CD8-positive, alpha-beta memory T cell (primary cell): ENCODE data around the gene ABHD6. TPM values are rescaled to one million over a fixed set of nuclear protein-coding genes. Genes with fewer than 3 reads are reported as not detected.
A peak's percentile ranks its signal among the peaks of the same experiment; 100 is the strongest.
"Not testable (repeated sequence)": the region's sequence is repeated elsewhere in the genome, so short reads cannot be mapped to it uniquely, and the experiment has no call there.

ENCODE experiments used
- CTCF ChIA-PET: fragments of 350-600 bp; sonication (Branson Sonifier 250); formaldehyde crosslinking; loops from one replicate; lab custom pipeline; 2021; ENCODE audit warnings: antibody characterized with exemption; lab: Charles Lee
- POLR2A ChIA-PET: fragments of 350-600 bp; sonication (Branson Sonifier 250); formaldehyde crosslinking; loops from one replicate; lab custom pipeline; 2021; ENCODE audit warnings: antibody characterized with exemption; lab: Charles Lee
- DNase-seq, 5 donors: peaks; one replicate each; pipeline versions ENCODE4 v3.0.0 to v3.0.0-alpha.2; 2020 to 2022; ENCODE audit warnings: mixed read lengths in 1 of 5
- H3K27ac ChIP-seq: one replicate; pipeline ENCODE4 v1.7.0; 2013; ENCODE audit warnings: low read depth, mild to moderate bottlenecking, low read length, moderate library complexity
- H3K27me3 ChIP-seq: 2 replicates; pipeline ENCODE4 v1.7.0; 2013; ENCODE audit warnings: low read length, mild to moderate bottlenecking; ENCODE audit not compliant: insufficient read depth, poor library complexity, severe bottlenecking
- H3K36me3 ChIP-seq: 2 replicates; pipeline ENCODE4 v1.7.0; 2013; ENCODE audit warnings: mild to moderate bottlenecking, low read length, moderate library complexity; ENCODE audit not compliant: insufficient read depth
- H3K4me1 ChIP-seq: 2 replicates; pipeline ENCODE4 v1.7.0; 2013; ENCODE audit warnings: mild to moderate bottlenecking, low read length, moderate library complexity; ENCODE audit not compliant: insufficient read depth
- H3K4me3 ChIP-seq: 2 replicates; pipeline ENCODE4 v1.7.0; 2013; ENCODE audit warnings: mild to moderate bottlenecking, low read length
- H3K9me3 ChIP-seq: 2 replicates; pipeline ENCODE4 v1.7.0; 2013; ENCODE audit warnings: mild to moderate bottlenecking, low read length
- H3K27ac Mint-ChIP-seq, 8 donors: one replicate each; pipeline ENCODE4 v1.8.0; 2020 to 2021; ENCODE audit warnings: mixed read lengths in 8 of 8, mild to moderate bottlenecking in 6 of 8, inconsistent platforms in 3 of 8, moderate library complexity in 3 of 8
- H3K27me3 Mint-ChIP-seq, 2 donors: one replicate each; pipeline ENCODE4 v1.8.0; 2020 to 2021; ENCODE audit warnings: mixed read lengths in 2 of 2, mild to moderate bottlenecking in 1 of 2, moderate library complexity in 1 of 2
- H3K36me3 Mint-ChIP-seq, 3 donors: one replicate each; pipeline ENCODE4 v1.8.0; 2020 to 2021; ENCODE audit warnings: mixed read lengths in 3 of 3, inconsistent platforms in 1 of 3, mild to moderate bottlenecking in 1 of 3
- H3K4me1 Mint-ChIP-seq, 3 donors: one replicate each; pipeline ENCODE4 v1.8.0; 2020 to 2021; ENCODE audit warnings: mixed read lengths in 3 of 3, inconsistent platforms in 1 of 3, mild to moderate bottlenecking in 1 of 3
- H3K4me3 Mint-ChIP-seq, 7 donors: one replicate each; pipeline ENCODE4 v1.8.0; 2020 to 2021; ENCODE audit warnings: mixed read lengths in 7 of 7, mild to moderate bottlenecking in 6 of 7, moderate library complexity in 4 of 7, inconsistent platforms in 2 of 7
- H3K9me3 Mint-ChIP-seq, 5 donors: one replicate each; pipeline ENCODE4 v1.8.0; 2020 to 2022; ENCODE audit warnings: mixed read lengths in 5 of 5, mild to moderate bottlenecking in 3 of 5, moderate library complexity in 2 of 5, inconsistent platforms in 1 of 5
- polyA plus RNA-seq: library from polyadenylated mRNA; unstranded; fragments of 300-500 nt; fragmentation: Illumina TruSeq; gene quantifications from one replicate; pipeline ENCODE4 v1.2.3, GENCODE V29; 2021
- total RNA-seq, 2 experiments: library from RNA; stranded (reverse); gene quantifications; one replicate each; pipeline ENCODE4 v1.2.3, GENCODE V29; 2021

Gene ABHD6
- total and polyA plus RNA-seq, 3 experiments from 2014 or later, result 6.6 to 10.6 (median 7.1) TPM

DNA sequence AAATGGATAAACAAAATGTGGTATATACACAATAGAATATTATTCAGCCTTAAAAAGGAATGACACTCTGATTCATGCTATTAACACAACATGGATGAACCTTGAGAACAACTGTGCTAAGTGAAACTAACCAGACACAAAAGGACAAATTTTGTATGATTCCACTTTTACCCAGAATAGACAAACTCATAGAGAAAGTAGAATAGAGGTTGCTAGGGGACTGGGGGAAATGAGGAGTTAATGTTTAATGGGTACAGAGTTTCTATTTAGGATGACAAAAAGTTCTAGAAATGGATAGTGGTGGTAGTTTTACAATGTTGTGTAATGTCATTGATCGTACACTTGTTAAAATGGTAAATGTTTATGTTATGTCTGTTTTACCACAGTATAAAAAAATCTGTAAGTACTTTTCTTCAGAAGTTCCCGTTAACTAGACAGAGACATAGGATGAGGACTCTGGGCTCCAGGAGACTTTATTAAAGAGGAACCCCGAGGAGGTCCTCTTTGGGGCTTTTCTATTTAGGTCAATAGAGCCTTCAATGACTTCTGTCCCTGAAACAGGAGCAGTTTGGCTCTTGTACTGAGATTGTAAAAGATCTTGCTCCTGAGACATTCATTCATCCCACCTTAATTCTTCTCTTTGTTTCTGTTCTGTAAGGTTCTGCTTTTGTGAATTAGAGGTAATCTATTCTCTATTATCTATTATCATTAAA is 24.5 kb downstream of the ABHD6 start:
- Mint-ChIP-seq H3K4me3 (no peak overlapping the region), H3K9me3 (no peaks in the 10 kb centered on the region), H3K27me3 (peaks cover 0 to 2% of the 10 kb centered on the region in 2 donors), H3K27ac (no peak overlapping the region), H3K4me1 (no peaks in the 10 kb centered on the region), H3K36me3 (peaks cover 6 to 35% (median 21%) of the 10 kb centered on the region in 3 donors)
- no peaks in the 10 kb centered on the region for H3K4me1 ChIP-seq
- no peak overlapping the region for H3K4me3 ChIP-seq
- no peak overlapping the region for H3K27ac ChIP-seq
- H3K36me3 ChIP-seq, result peaks cover 6% of the 10 kb centered on the region
- no peak for DNase-seq
- no peaks in the 10 kb centered on the region for H3K9me3 ChIP-seq
- ChIA-PET CTCF (no interaction called here), POLR2A (no interaction called here)
- H3K27me3 ChIP-seq, result no peaks in the 10 kb centered on the region

DNA sequence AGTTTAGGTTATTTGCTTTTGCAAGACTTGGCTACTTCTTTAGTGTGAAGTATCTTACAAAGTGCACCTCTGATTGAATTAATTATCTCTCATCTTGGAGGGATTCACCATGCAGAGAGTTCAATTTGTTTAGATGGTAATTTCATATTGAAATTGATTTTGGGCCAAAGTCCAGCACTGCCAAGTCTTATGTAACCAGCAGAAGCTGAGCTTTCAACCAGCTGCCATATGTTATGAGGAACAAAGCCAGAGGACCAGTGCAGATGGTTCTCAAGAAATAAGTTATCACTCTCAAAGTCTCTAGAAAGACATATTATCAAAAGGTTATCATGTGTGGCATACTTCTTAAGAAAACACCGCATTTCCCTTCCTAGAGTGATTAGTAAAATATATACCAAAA is 29.0 kb downstream of the ABHD6 start:
- peaks cover 0 to 45% (median 22%) of the 10 kb centered on the region in 3 donors for H3K36me3 Mint-ChIP-seq
- no peaks in the 10 kb centered on the region for H3K36me3 ChIP-seq
- no peaks in the 10 kb centered on the region for H3K9me3 ChIP-seq
- no peak overlapping the region for H3K27ac ChIP-seq
- no peaks in the 10 kb centered on the region for H3K4me1 ChIP-seq
- no peaks in the 10 kb centered on the region for H3K27me3 ChIP-seq
- peaks cover 0 to 2% of the 10 kb centered on the region in 2 donors for H3K27me3 Mint-ChIP-seq
- no peaks in the 10 kb centered on the region for H3K9me3 Mint-ChIP-seq
- H3K4me1 Mint-ChIP-seq, result no peaks in the 10 kb centered on the region
- ChIA-PET CTCF (no interaction called here), POLR2A (no interaction called here)
- H3K27ac Mint-ChIP-seq, result no peak overlapping the region
- no peak overlapping the region for H3K4me3 Mint-ChIP-seq
- no peak for DNase-seq
- H3K4me3 ChIP-seq, result no peak overlapping the region

DNA sequence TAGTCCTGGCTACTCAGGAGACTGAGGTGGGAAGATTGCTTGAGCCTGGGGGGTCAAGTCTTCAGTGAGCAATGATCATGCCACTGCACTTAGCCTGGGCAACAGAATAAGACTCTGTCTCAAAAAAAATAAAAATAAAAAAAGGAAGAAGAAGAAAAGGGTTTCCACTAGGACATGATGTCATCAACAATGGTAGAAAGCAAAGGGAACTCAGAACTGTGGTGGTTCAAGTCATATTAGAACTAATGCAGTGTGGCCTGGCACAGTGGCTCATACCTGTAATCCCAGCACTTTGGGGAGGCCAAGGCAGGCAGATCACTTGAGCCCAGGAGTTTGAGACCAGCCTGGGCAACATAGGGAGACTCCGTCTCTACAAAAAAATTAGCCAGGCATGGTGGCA is 30.0 kb downstream of the ABHD6 start:
- H3K9me3 ChIP-seq, CTCF ChIA-PET, H3K27me3 ChIP-seq, DNase-seq, H3K4me3 Mint-ChIP-seq, POLR2A ChIA-PET, H3K4me3 ChIP-seq, H3K9me3 Mint-ChIP-seq, H3K36me3 ChIP-seq, H3K4me1 Mint-ChIP-seq, H3K27me3 Mint-ChIP-seq, H3K27ac ChIP-seq, H3K4me1 ChIP-seq: not testable (repeated sequence)
- Mint-ChIP-seq H3K36me3 (peaks cover 0 to 41% (median 22%) of the 10 kb centered on the region in 3 donors), H3K27ac (peak overlapping the region in 1 of 8 donors; percentile 11)

DNA sequence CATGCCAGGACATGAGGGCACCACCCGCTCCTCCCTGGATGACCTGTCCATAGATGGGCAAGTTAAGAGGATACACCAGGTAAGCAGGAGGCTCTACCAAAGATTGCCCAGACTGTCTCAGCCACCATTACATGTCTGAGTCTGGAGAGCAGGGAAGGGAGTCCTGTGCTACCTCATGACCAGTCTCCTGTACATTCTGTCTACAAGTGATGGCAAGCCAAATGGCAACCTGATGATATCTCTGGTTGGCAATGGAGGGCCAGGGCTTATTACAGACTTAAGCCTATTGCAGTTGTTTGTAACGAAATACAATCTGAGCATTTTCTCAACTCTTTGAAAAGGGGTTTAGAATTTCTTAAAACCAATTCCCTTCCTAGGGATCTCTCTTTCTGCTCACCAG is 31.8 kb downstream of the ABHD6 start:
- Histone ChIP-seq H3K27ac (no peak overlapping the region), H3K27me3 (no peaks in the 10 kb centered on the region), H3K36me3 (no peaks in the 10 kb centered on the region), H3K9me3 (no peaks in the 10 kb centered on the region), H3K4me3 (no peak overlapping the region), H3K4me1 (no peaks in the 10 kb centered on the region)
- Mint-ChIP-seq H3K36me3 (peaks cover 14 to 51% (median 23%) of the 10 kb centered on the region in 3 donors), H3K27me3 (no peaks in the 10 kb centered on the region), H3K9me3 (no peaks in the 10 kb centered on the region), H3K27ac (no peak overlapping the region), H3K4me3 (no peak overlapping the region), H3K4me1 (no peaks in the 10 kb centered on the region)
- POLR2A ChIA-PET, result no interaction called here
- CTCF ChIA-PET, result interaction anchor here (1.3 kb wide), 1 partner anchor 37 kb away, joined by 4 read pairs; the partner anchor contains the start of genes HTD2 and RPP14
- DNase-seq, result no peak

DNA sequence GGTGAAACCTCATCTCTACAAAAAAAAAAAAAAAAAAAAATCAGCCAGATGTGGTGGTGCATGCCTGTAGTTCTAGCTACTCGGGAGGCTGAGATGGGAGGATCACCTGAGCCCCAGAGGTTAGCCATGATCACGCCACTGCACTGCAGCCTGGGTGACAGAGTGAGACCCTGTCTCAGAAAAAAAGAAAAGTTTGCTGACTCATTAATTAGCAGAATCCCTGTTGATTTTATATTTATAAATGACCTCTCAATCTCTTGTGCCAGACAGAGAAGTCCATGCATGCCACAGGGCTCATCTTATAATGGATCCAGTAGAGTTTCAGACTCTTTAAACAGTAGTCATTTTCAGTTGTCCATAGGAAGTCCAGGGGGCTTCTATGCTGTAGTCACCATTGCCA is 32.9 kb downstream of the ABHD6 start:
- Histone ChIP-seq H3K4me1 (no peaks in the 10 kb centered on the region), H3K27ac (no peak overlapping the region), H3K4me3 (no peak overlapping the region), H3K36me3 (no peaks in the 10 kb centered on the region), H3K9me3 (no peaks in the 10 kb centered on the region), H3K27me3 (no peaks in the 10 kb centered on the region)
- H3K4me1 Mint-ChIP-seq, result no peaks in the 10 kb centered on the region
- H3K36me3 Mint-ChIP-seq, result peaks cover 21 to 59% (median 26%) of the 10 kb centered on the region in 3 donors
- CTCF ChIA-PET, result interaction anchor here (0.9 to 1.3 kb wide), 2 partner anchors 18 to 36 kb away, joined by 3 to 4 read pairs; partner anchors contain the start of genes HTD2 and RPP14
- no peak overlapping the region for H3K4me3 Mint-ChIP-seq
- H3K9me3 Mint-ChIP-seq, result no peaks in the 10 kb centered on the region
- POLR2A ChIA-PET, result interaction anchor here (0.7 kb wide), 1 partner anchor 17 kb away, joined by 3 read pairs; no protein-coding TSS in a partner anchor
- peak overlapping the region in 1 of 8 donors; percentile 18 for H3K27ac Mint-ChIP-seq
- no peak for DNase-seq
- no peaks in the 10 kb centered on the region for H3K27me3 Mint-ChIP-seq

DNA sequence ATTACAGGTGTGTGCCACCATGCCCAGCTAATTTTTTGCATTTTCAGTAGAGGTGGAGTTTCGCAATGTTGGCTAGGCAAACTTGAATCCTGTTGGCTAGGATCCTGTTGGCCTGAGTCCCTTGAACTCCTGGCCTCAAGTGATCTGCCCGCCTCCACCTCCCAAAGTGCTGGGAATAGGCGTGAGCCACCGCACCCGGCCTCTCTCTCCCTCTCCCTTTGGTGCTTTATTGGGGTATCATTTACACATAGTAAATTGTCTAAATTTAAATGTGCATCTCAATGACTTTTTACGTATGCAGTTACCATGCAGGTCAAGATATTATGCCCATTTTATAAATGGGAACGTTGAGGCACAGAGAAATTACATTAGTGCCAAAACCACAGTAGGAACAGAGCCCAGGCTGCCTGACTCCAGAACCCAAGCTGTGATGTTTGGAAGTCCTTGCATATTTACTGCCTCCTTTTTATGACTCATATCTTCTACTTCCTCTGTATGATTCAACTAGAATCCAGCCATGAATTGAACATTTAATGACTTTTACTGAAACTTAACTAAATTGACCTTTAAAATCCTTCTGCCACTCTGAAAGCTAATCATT is 34.4 kb downstream of the ABHD6 start:
- ChIA-PET POLR2A (no interaction called here), CTCF (no interaction called here)
- no peak overlapping the region for H3K4me3 Mint-ChIP-seq
- Histone ChIP-seq H3K4me1 (no peaks in the 10 kb centered on the region), H3K9me3 (no peaks in the 10 kb centered on the region), H3K36me3 (no peaks in the 10 kb centered on the region), H3K27ac (no peak overlapping the region), H3K27me3 (no peaks in the 10 kb centered on the region), H3K4me3 (no peak overlapping the region)
- H3K27me3 Mint-ChIP-seq, result no peaks in the 10 kb centered on the region
- peaks cover 27 to 67% (median 36%) of the 10 kb centered on the region in 3 donors for H3K36me3 Mint-ChIP-seq
- DNase-seq, result no peak
- H3K9me3 Mint-ChIP-seq, result peaks cover 0 to 2% (median 0%) of the 10 kb centered on the region in 5 donors
- H3K4me1 Mint-ChIP-seq, result no peaks in the 10 kb centered on the region
- no peak overlapping the region for H3K27ac Mint-ChIP-seq

DNA sequence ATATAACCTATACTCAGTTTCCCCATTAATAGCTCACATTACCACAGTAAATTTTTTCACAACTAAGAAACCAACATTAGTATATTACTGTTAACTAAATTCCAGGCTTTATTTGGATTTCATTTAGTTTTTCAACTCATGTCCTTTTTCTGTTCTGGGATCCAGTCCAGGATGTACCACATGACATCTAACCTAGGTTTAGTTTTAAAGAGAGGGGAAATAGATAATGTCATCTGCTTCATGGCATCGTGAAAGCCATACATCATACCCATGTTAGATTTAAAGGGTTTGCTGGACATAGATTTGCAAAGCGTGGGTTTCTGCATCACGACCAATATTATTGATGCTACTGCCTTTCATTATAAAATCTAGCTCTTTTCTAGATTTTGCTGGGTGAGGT is 35.3 kb downstream of the ABHD6 start:
- H3K36me3 ChIP-seq, result no peaks in the 10 kb centered on the region
- Mint-ChIP-seq H3K36me3 (peaks cover 28 to 68% (median 41%) of the 10 kb centered on the region in 3 donors), H3K4me3 (no peak overlapping the region), H3K4me1 (no peaks in the 10 kb centered on the region), H3K27me3 (no peaks in the 10 kb centered on the region), H3K9me3 (peaks cover 0 to 2% (median 0%) of the 10 kb centered on the region in 5 donors), H3K27ac (no peak overlapping the region)
- no peak overlapping the region for H3K4me3 ChIP-seq
- no peak for DNase-seq
- H3K4me1 ChIP-seq, result no peaks in the 10 kb centered on the region
- H3K27me3 ChIP-seq, result no peaks in the 10 kb centered on the region
- POLR2A ChIA-PET, result no interaction called here
- no peaks in the 10 kb centered on the region for H3K9me3 ChIP-seq
- CTCF ChIA-PET, result no interaction called here
- H3K27ac ChIP-seq, result no peak overlapping the region

DNA sequence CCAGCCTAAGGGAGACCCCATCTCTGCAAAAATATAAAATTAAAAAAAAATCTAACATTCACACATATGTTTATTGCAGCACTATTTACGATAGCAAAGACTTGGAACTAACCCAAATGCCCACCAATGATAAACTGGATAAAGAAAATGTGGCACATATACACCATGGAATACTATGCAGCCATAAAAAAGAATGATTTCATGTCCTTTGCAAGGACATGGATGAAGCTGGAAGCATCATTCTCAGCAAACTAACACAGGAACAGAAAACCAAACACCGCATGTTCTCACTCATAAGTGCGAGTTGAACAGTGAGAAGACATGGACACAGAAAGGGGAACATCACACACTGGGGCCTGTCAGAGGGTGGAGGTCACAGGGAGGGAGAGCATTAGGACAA is 35.8 kb downstream of the ABHD6 start:
- H3K4me1 Mint-ChIP-seq, CTCF ChIA-PET, H3K4me3 Mint-ChIP-seq, POLR2A ChIA-PET, H3K4me3 ChIP-seq, H3K9me3 Mint-ChIP-seq, H3K9me3 ChIP-seq, H3K27ac ChIP-seq, H3K4me1 ChIP-seq, H3K27ac Mint-ChIP-seq, DNase-seq, H3K27me3 ChIP-seq, H3K27me3 Mint-ChIP-seq, H3K36me3 ChIP-seq: not testable (repeated sequence)
- H3K36me3 Mint-ChIP-seq, result peaks cover 26 to 68% (median 41%) of the 10 kb centered on the region in 3 donors
